IMR-90 (cell line): ENCODE data around the gene IGF2. TPM values are rescaled to one million over a fixed set of nuclear protein-coding genes. Genes with fewer than 3 reads are reported as not detected.

Source experiments
- ATAC-seq: fragments of 200-7000 bp; cut with Tn5 transposase; 2 replicates; pipeline ENCODE4 v1.9.1; 2020; ENCODE audit warnings: low read depth, mild to moderate bottlenecking, moderate library complexity
- BruUV-seq: library from RNA; stranded (reverse); fragments of 400-500 nt; replicated peaks from 2 replicates; lab custom pipeline; 2021; lab: Mats Ljungman, UMichigan
- CTCF ChIA-PET: fragments of 300-600 bp; formaldehyde crosslinking; extraction: SDS; loops from one replicate; lab custom pipeline; 2021; ENCODE audit warnings: antibody characterized with exemption; lab: Yijun Ruan, JAX
- POLR2A ChIA-PET: fragments of 300-600 bp; sonication (Branson Sonifier 250); formaldehyde crosslinking; loops from one replicate; lab custom pipeline; 2022; ENCODE audit warnings: antibody characterized with exemption; ENCODE audit not compliant: unreplicated experiment; lab: Charles Lee
- DNase-seq: peaks from one replicate; pipeline ENCODE4 v3.0.0; 2013
- H2AFZ ChIP-seq: replicated peaks from 2 replicates; pipeline ENCODE3; 2013; ENCODE audit warnings: low read length, mild to moderate bottlenecking; ENCODE audit not compliant: poor library complexity
- H2AK5ac ChIP-seq: 2 replicates; pipeline ENCODE4 v1.6.1; 2013; ENCODE audit warnings: low read depth, low read length, inconsistent platforms
- H2AK9ac ChIP-seq: replicated peaks from 2 replicates; pipeline ENCODE3; 2013; ENCODE audit warnings: mild to moderate bottlenecking, low read depth, low read length, moderate library complexity; ENCODE audit not compliant: poor library complexity
- H2BK120ac ChIP-seq: 2 replicates; pipeline ENCODE4 v1.6.1; 2013; ENCODE audit warnings: low read depth, low read length, inconsistent platforms
- H2BK15ac ChIP-seq: 3 replicates; pipeline ENCODE4 v1.6.1; 2013; ENCODE audit warnings: low read depth, low read length, inconsistent platforms
- H2BK20ac ChIP-seq: 2 replicates; pipeline ENCODE4 v1.6.1; 2013; ENCODE audit warnings: low read depth, mild to moderate bottlenecking, inconsistent platforms, low read length, moderate library complexity
- H2BK5ac ChIP-seq: 2 replicates; pipeline ENCODE4 v1.6.1; 2013; ENCODE audit warnings: mild to moderate bottlenecking, low read depth, low read length, inconsistent platforms; ENCODE audit not compliant: poor library complexity, severe bottlenecking
- H3K14ac ChIP-seq: replicated peaks from 2 replicates; pipeline ENCODE4 v1.6.1; 2013; ENCODE audit warnings: low read depth, low read length, inconsistent platforms
- H3K18ac ChIP-seq: 2 replicates; pipeline ENCODE4 v1.6.1; 2013; ENCODE audit warnings: low read depth, low read length, control low read depth
- H3K23ac ChIP-seq: 2 replicates; pipeline ENCODE4 v1.6.1; 2013; ENCODE audit warnings: low read depth, low read length, inconsistent platforms
- H3K27ac ChIP-seq: 2 replicates; pipeline ENCODE4 v1.5.1; 2013; ENCODE audit warnings: mild to moderate bottlenecking, control low read depth, low read length; ENCODE audit not compliant: insufficient read depth
- H3K27me3 ChIP-seq: 2 replicates; pipeline ENCODE4 v1.6.1; 2013; ENCODE audit warnings: low read length; ENCODE audit not compliant: control insufficient read depth, insufficient read depth
- H3K36me3 ChIP-seq: 2 replicates; pipeline ENCODE4 v1.6.1; 2013; ENCODE audit warnings: low read length, mixed read lengths; ENCODE audit not compliant: control insufficient read depth, insufficient read depth
- H3K4ac ChIP-seq: 2 replicates; pipeline ENCODE4 v1.6.1; 2013; ENCODE audit warnings: low read depth, low read length, inconsistent platforms
- H3K4me1 ChIP-seq: 2 replicates; pipeline ENCODE4 v1.6.1; 2013; ENCODE audit warnings: low read length, mixed read lengths; ENCODE audit not compliant: control insufficient read depth, insufficient read depth
- H3K4me2 ChIP-seq: 2 replicates; pipeline ENCODE4 v1.6.1; 2013; ENCODE audit warnings: low read depth, mild to moderate bottlenecking, control low read depth, low read length, moderate library complexity
- H3K4me3 ChIP-seq: 2 replicates; pipeline ENCODE4 v1.5.1; 2013; ENCODE audit warnings: low read depth, mild to moderate bottlenecking, control low read depth, low read length, moderate library complexity; ENCODE audit not compliant: insufficient read depth
- H3K56ac ChIP-seq: 2 replicates; pipeline ENCODE4 v1.6.1; 2013; ENCODE audit warnings: low read length, inconsistent platforms; ENCODE audit not compliant: insufficient read depth; ENCODE audit errors: extremely low read depth
- H3K79me1 ChIP-seq, 2 experiments: 2 replicates each; pipeline ENCODE4 v1.6.1; 2013; ENCODE audit warnings: low read length in 2 of 2, inconsistent platforms in 1 of 2, low read depth in 1 of 2
- H3K9ac ChIP-seq: 2 replicates; pipeline ENCODE4 v1.6.1; 2013; ENCODE audit warnings: low read depth, low read length, control low read depth
- H3K9me1 ChIP-seq: 2 replicates; pipeline ENCODE4 v1.6.1; 2013; ENCODE audit warnings: low read length, inconsistent platforms; ENCODE audit not compliant: insufficient read depth
- H3K9me3 ChIP-seq: 2 replicates; pipeline ENCODE4 v1.6.1; 2013; ENCODE audit warnings: low read length; ENCODE audit not compliant: control insufficient read depth, insufficient read depth
- H4K20me1 ChIP-seq: 2 replicates; pipeline ENCODE4 v1.6.1; 2013; ENCODE audit warnings: low read length, inconsistent platforms; ENCODE audit not compliant: insufficient read depth
- H4K5ac ChIP-seq: 2 replicates; pipeline ENCODE4 v1.6.1; 2013; ENCODE audit warnings: mild to moderate bottlenecking, low read depth, low read length, control low read depth
- H4K8ac ChIP-seq, 2 experiments: 2 replicates each; pipeline ENCODE4 v1.6.1; 2013; ENCODE audit warnings: low read depth in 2 of 2, low read length in 2 of 2, control low read depth in 1 of 2, inconsistent platforms in 1 of 2
- H4K91ac ChIP-seq: 2 replicates; pipeline ENCODE4 v1.6.1; 2013; ENCODE audit warnings: low read depth, low read length, inconsistent platforms; ENCODE audit not compliant: insufficient read depth
- FOS ChIP-seq: fragments of 150-350 bp; IDR thresholded peaks from 2 replicates; pipeline ENCODE4 v1.6.1; 2016; ENCODE audit warnings: low read depth, low read length
- POLR2A ChIP-seq: IDR thresholded peaks from 2 replicates; pipeline ENCODE4 v1.6.1; 2012; ENCODE audit warnings: mild to moderate bottlenecking, low read depth, low read length
- RAD21 ChIP-seq: IDR thresholded peaks from 2 replicates; pipeline ENCODE4 v1.6.1; 2012; ENCODE audit warnings: low read length, improper control_type of control experiment
- WGBS, 2 experiments: methylation state at CpG; one replicate each; pipeline versions ENCODE4 v1.1.5 to v1.1.7; 2013; ENCODE audit warnings: missing lambda C conversion rate in 2 of 2; ENCODE audit not compliant: insufficient read length in 1 of 2; ENCODE audit errors: extremely low coverage in 2 of 2; 5-methylcytosine and 5-hydroxymethylcytosine counted together
- dilution Hi-C: fragments of 300-500 bp; cut with HindIII; formaldehyde crosslinking; loops from one replicate; pipeline ENCODE4 v1.14.3; 2018; ENCODE audit warnings: low sequenced_read_pairs; ENCODE audit not compliant: unreplicated experiment
- in situ Hi-C: fragments of 300-500 bp; cut with MboI; formaldehyde crosslinking; loops from 3 replicates; pipeline ENCODE4 v1.14.3; 2019; ENCODE audit warnings: low sequenced_read_pairs, inconsistent platforms, mixed read lengths
- intact Hi-C: fragments of 100-400 bp; cut with micrococcal nuclease; formaldehyde crosslinking; loops from 2 replicates; pipeline ENCODE4 v1.10.0; 2022
- polyA plus RNA-seq, 3 experiments: library from polyadenylated mRNA; depleted of rRNA; stranded (reverse); fragments of >200 nt; gene quantifications; 2 replicates each; pipeline ENCODE4 v1.2.3, GENCODE V29; 2012; ENCODE audit warnings: low replicate concordance in 1 of 3
- total RNA-seq: library from RNA; depleted of rRNA; stranded (reverse); fragments of >200 nt; gene quantifications from 2 replicates; pipeline ENCODE4 v1.2.3, GENCODE V29; 2012

Gene IGF2
- total and polyA plus RNA-seq, 2 of the 4 experiments (the other 2 are of a cell fraction): 2.3 to 21.8 TPM

DNA sequence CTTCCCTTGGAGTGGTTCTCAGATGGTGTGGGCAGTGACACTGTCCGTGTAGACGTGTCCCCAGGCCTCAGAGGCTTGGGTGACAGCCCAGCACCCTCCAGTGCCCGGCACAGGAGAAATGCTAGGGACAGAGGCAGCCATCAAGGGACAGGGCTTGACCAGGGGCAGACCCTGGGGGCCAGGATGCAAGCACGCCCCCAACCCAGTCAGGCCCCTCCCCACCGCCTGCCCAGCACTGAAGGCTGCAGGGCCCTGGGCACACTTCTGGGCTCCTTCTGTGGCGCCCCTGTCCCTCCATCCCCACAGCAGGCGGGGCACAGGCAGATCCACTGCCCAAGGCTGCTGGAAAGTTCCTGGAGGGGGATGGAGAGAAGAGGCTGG lies 11.1 kb downstream of the IGF2 start:
- Histone ChIP-seq H2AFZ (no peak overlapping the region), H3K9ac (no peak overlapping the region), H3K56ac (no peak overlapping the region), H3K4ac (no peak overlapping the region), H2BK20ac (no peak overlapping the region), H3K27me3 (no peaks in the 10 kb centered on the region; the same call in 1 of the 2 replicates), H4K5ac (no peak overlapping the region), H3K4me3 (no peak overlapping the region), H3K23ac (no peak overlapping the region), H3K9me3 (no peaks in the 10 kb centered on the region), H2BK15ac (no peak overlapping the region), H3K79me1 (peaks cover 0 to 6% of the 10 kb centered on the region in 2 experiments; a peak in 2 of 4 replicates), H2BK5ac (no peak overlapping the region), H4K20me1 (peaks cover 9% of the 10 kb centered on the region; the same call in 1 of the 2 replicates), H3K14ac (no peak overlapping the region), H4K91ac (no peak overlapping the region), H3K27ac (no peak overlapping the region), H3K4me1 (no peaks in the 10 kb centered on the region), H2AK9ac (no peak overlapping the region), H2AK5ac (no peak overlapping the region), H4K8ac (no peak overlapping the region), H2BK120ac (no peak overlapping the region), H3K4me2 (no peak overlapping the region), H3K9me1 (peaks cover 7% of the 10 kb centered on the region), H3K36me3 (peaks cover 2% of the 10 kb centered on the region; the same call in 1 of the 2 replicates), H3K18ac (no peak overlapping the region)
- no TSS peak for BruUV-seq
- DNase-seq (no peak), ATAC-seq (no peak)
- intact Hi-C loops: no loop called here
- ChIA-PET CTCF (no interaction called here), POLR2A (interaction anchor here (0.6 kb wide), 1 partner anchor 1310 kb away, joined by 3 read pairs; no protein-coding TSS in a partner anchor)
- no CpG with 5 or more reads among the region's 7 CpGs for WGBS, 2 experiments
- in situ Hi-C loops: no loop called here
- dilution Hi-C loops: no loop called here
- TF ChIP-seq RAD21 (no peak), FOS (no peak), POLR2A (no peak)
